Measurements from ENCODE around the gene IDUA.

The IDUA gene

DNA sequence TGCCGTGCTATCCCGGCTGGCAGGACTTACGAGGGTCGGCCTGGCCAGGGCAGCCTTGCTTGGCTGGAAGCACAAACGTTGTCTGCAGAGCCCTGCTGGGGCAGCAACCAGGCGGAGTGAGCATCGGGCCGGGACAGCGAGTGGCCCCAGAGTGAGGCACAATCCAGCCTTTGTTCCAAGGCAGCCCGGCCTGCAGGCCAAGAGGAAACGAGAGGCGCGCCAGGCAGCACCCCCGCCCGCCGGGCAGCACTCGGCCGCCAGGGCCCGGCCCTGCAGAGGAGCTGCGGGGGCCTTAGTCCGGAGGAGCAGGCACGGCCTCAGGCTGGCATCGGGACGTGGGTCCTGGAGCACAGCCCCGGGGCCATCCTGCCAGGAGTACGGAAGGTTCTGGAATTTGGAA lies 48.7 kb downstream of the IDUA start:
- H4K12ac ChIP-seq (ENCODE audit: low read depth, low read length), result no peak overlapping the region
- no peak overlapping the region for H2BK12ac ChIP-seq (ENCODE audit: low read length)
- H3K4me1 ChIP-seq (ENCODE audit: control insufficient read depth in 1 of 2, insufficient read depth in 2 of 2, low read length in 2 of 2), result peaks cover 0 to 10% of the 10 kb centered on the region in 2 experiments
- no peaks in the 10 kb centered on the region for H3K79me1 ChIP-seq (ENCODE audit: low read length)
- no peak overlapping the region for H3K18ac ChIP-seq (ENCODE audit: low read length)
- no peak overlapping the region for H3K14ac ChIP-seq (ENCODE audit: low read length)
- no peak overlapping the region for H3K27ac ChIP-seq (ENCODE audit: low read depth, low read length)
- peak overlapping the region; percentile 30 for H4K91ac ChIP-seq (ENCODE audit: low read depth, low read length)
- no peaks in the 10 kb centered on the region for H3K27me3 ChIP-seq (ENCODE audit: insufficient read depth, low read length)
- H3K9ac ChIP-seq (ENCODE audit: low read length), result no peak overlapping the region
- H3K4me3 ChIP-seq (ENCODE audit: low read depth, low read length), result no peak overlapping the region
- H2BK5ac ChIP-seq (ENCODE audit: low read depth, low read length, poor library complexity), result no peak overlapping the region
- no peaks in the 10 kb centered on the region for H3K36me3 ChIP-seq (ENCODE audit: control insufficient read depth in 1 of 2, insufficient read depth in 2 of 2, low read length in 2 of 2)
- H3K9me3 ChIP-seq (ENCODE audit: insufficient read depth, low read depth, low read length), result no peaks in the 10 kb centered on the region
- no peak overlapping the region for H3K23ac ChIP-seq (ENCODE audit: low read length)
- H2AK5ac ChIP-seq (ENCODE audit: low read length), result no peak overlapping the region
- no CpG with 5 or more reads among the region's 26 CpGs for WGBS (ENCODE audit: extremely low coverage, insufficient coverage, insufficient read length)
- H2AFZ ChIP-seq (ENCODE audit: insufficient read depth, low read length, poor library complexity), result no peak overlapping the region
- H2BK120ac ChIP-seq (ENCODE audit: insufficient read depth, low read length, poor library complexity), result no peak overlapping the region
- H4K8ac ChIP-seq (ENCODE audit: low read depth, low read length), result no peak overlapping the region
- no peaks in the 10 kb centered on the region for H3K79me2 ChIP-seq (ENCODE audit: control insufficient read depth, insufficient read depth, low read length, poor library complexity)
- H3K4ac ChIP-seq (ENCODE audit: low read depth, low read length), result no peak overlapping the region
- no peak overlapping the region for H3K4me2 ChIP-seq (ENCODE audit: low read length)
- no peak for DNase-seq

DNA sequence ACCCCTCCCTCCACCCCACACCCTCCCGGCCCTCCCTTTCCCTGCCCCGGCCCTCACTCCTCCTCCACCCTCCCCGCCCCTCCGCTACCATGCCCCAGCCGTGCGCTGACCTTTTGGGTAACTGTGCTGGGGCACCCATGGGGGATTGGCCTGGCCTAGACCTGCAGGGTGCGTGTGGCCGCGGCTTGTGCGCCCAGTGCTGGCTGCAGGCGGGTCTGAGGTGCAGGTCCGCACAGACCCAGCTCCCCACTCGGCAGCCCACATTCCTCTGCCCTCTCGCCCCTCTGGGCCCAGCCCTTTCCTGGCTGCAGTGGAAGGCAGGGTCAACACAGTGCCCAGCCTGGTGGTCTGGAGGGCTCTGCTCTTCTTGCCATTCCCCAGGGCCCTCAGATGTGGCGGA lies 49.3 kb downstream of the IDUA start:
- no peak overlapping the region for H2AFZ ChIP-seq (ENCODE audit: insufficient read depth, low read length, poor library complexity)
- no peaks in the 10 kb centered on the region for H3K9me3 ChIP-seq (ENCODE audit: insufficient read depth, low read depth, low read length)
- H3K18ac ChIP-seq (ENCODE audit: low read length), result no peak overlapping the region
- DNase-seq, result no peak
- H3K4ac ChIP-seq (ENCODE audit: low read depth, low read length), result no peak overlapping the region
- no peak overlapping the region for H2BK5ac ChIP-seq (ENCODE audit: low read depth, low read length, poor library complexity)
- H3K27ac ChIP-seq (ENCODE audit: low read depth, low read length), result no peak overlapping the region
- H4K91ac ChIP-seq (ENCODE audit: low read depth, low read length), result peak overlapping the region; percentile 25
- H3K9ac ChIP-seq (ENCODE audit: low read length), result no peak overlapping the region
- H3K79me1 ChIP-seq (ENCODE audit: low read length), result no peaks in the 10 kb centered on the region
- H3K79me2 ChIP-seq (ENCODE audit: control insufficient read depth, insufficient read depth, low read length, poor library complexity), result no peaks in the 10 kb centered on the region
- H3K36me3 ChIP-seq (ENCODE audit: control insufficient read depth in 1 of 2, insufficient read depth in 2 of 2, low read length in 2 of 2), result no peaks in the 10 kb centered on the region
- no peak overlapping the region for H2BK120ac ChIP-seq (ENCODE audit: insufficient read depth, low read length, poor library complexity)
- no peak overlapping the region for H3K14ac ChIP-seq (ENCODE audit: low read length)
- WGBS (ENCODE audit: extremely low coverage, insufficient coverage, insufficient read length), result no CpG with 5 or more reads among the region's 15 CpGs
- H2BK12ac ChIP-seq (ENCODE audit: low read length), result no peak overlapping the region
- no peak overlapping the region for H3K4me3 ChIP-seq (ENCODE audit: low read depth, low read length)
- H3K27me3 ChIP-seq (ENCODE audit: insufficient read depth, low read length), result no peaks in the 10 kb centered on the region
- peaks cover 0 to 10% of the 10 kb centered on the region in 2 experiments for H3K4me1 ChIP-seq (ENCODE audit: control insufficient read depth in 1 of 2, insufficient read depth in 2 of 2, low read length in 2 of 2)
- no peak overlapping the region for H4K12ac ChIP-seq (ENCODE audit: low read depth, low read length)
- H3K23ac ChIP-seq (ENCODE audit: low read length), result no peak overlapping the region
- H4K8ac ChIP-seq (ENCODE audit: low read depth, low read length), result no peak overlapping the region
- no peak overlapping the region for H2AK5ac ChIP-seq (ENCODE audit: low read length)
- no peak overlapping the region for H3K4me2 ChIP-seq (ENCODE audit: low read length)

DNA sequence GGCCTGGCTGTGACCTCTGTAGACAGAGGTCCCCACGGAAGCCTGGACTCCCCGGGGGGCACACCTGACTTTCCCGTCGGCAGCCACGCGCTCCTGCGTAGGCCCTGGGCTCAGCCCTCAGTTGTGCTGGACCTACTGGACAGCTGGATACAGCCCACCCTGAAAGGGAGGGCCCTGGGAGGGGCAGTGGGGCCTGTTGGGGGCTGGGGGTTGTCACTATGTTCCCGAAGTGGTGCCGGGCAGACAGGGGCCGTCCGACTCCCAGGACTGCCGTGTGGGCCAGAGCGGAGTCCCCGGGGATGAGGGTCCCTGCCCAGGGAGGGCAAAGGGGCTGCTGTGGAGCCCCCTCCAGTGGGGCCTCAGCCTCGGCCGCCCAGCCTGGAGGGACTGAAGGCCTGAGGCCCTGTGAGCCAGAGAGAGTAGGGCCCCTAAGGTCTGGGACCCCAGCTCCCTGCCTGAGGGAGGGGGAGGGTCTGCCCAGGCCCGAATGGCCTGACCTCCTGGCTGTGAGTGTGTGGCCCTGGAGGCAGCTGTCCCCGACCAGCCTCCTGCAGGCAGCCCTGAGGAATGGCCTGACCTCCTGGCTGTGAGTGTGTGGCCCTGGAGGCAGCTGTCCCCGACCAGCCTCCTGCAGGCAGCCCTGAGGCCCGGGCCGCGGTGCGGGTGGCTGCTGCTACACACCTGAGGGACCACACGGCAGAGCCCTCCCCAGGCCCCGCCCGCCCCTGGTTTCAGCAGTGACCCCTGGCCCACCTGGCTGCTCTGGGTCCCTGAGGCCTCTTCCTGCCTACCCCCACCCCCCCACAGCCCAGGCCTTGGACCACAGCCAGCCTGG lies 50.3 kb downstream of the IDUA start:
- no peak overlapping the region for H3K4ac ChIP-seq (ENCODE audit: low read depth, low read length)
- H3K4me2 ChIP-seq (ENCODE audit: low read length), result no peak overlapping the region
- no peak overlapping the region for H2AFZ ChIP-seq (ENCODE audit: insufficient read depth, low read length, poor library complexity)
- no peak overlapping the region for H4K12ac ChIP-seq (ENCODE audit: low read depth, low read length)
- H4K91ac ChIP-seq (ENCODE audit: low read depth, low read length), result peak overlapping the region; percentile 25
- no peaks in the 10 kb centered on the region for H3K27me3 ChIP-seq (ENCODE audit: insufficient read depth, low read length)
- peak; percentile 56 to 71 for DNase-seq
- no peak overlapping the region for H3K14ac ChIP-seq (ENCODE audit: low read length)
- no peaks in the 10 kb centered on the region for H3K9me3 ChIP-seq (ENCODE audit: insufficient read depth, low read depth, low read length)
- H3K27ac ChIP-seq (ENCODE audit: low read depth, low read length), result no peak overlapping the region
- no peak overlapping the region for H2AK5ac ChIP-seq (ENCODE audit: low read length)
- no peaks in the 10 kb centered on the region for H3K79me2 ChIP-seq (ENCODE audit: control insufficient read depth, insufficient read depth, low read length, poor library complexity)
- H3K79me1 ChIP-seq (ENCODE audit: low read length), result no peaks in the 10 kb centered on the region
- H3K36me3 ChIP-seq (ENCODE audit: control insufficient read depth in 1 of 2, insufficient read depth in 2 of 2, low read length in 2 of 2), result no peaks in the 10 kb centered on the region
- H2BK5ac ChIP-seq (ENCODE audit: low read depth, low read length, poor library complexity), result no peak overlapping the region
- no peak overlapping the region for H3K23ac ChIP-seq (ENCODE audit: low read length)
- H3K18ac ChIP-seq (ENCODE audit: low read length), result no peak overlapping the region
- peak overlapping the region; percentile 25 for H4K8ac ChIP-seq (ENCODE audit: low read depth, low read length)
- peaks cover 0 to 10% of the 10 kb centered on the region in 2 experiments for H3K4me1 ChIP-seq (ENCODE audit: control insufficient read depth in 1 of 2, insufficient read depth in 2 of 2, low read length in 2 of 2)
- H2BK12ac ChIP-seq (ENCODE audit: low read length), result peak overlapping the region; percentile 18
- H3K4me3 ChIP-seq (ENCODE audit: low read depth, low read length), result no peak overlapping the region
- WGBS (ENCODE audit: extremely low coverage, insufficient coverage, insufficient read length), result no CpG with 5 or more reads among the region's 26 CpGs
- H2BK120ac ChIP-seq (ENCODE audit: insufficient read depth, low read length, poor library complexity), result no peak overlapping the region
- no peak overlapping the region for H3K9ac ChIP-seq (ENCODE audit: low read length)

- H3K27me3 ChIP-seq (ENCODE audit: insufficient read depth, low read length), result no peaks in the 10 kb centered on the region
- no peaks in the 10 kb centered on the region for H3K79me2 ChIP-seq (ENCODE audit: control insufficient read depth, insufficient read depth, low read length, poor library complexity)
- H3K9ac ChIP-seq (ENCODE audit: low read length), result no peak overlapping the region
- H3K36me3 ChIP-seq (ENCODE audit: control insufficient read depth in 1 of 2, insufficient read depth in 2 of 2, low read length in 2 of 2), result no peaks in the 10 kb centered on the region
- H3K4me1 ChIP-seq (ENCODE audit: control insufficient read depth in 1 of 2, insufficient read depth in 2 of 2, low read length in 2 of 2), result peaks cover 8 to 18% of the 10 kb centered on the region in 2 experiments
- H3K4ac ChIP-seq (ENCODE audit: low read depth, low read length), result no peak overlapping the region
- no peak overlapping the region for H4K12ac ChIP-seq (ENCODE audit: low read depth, low read length)
- peaks cover 5% of the 10 kb centered on the region for H3K79me1 ChIP-seq (ENCODE audit: low read length)
- no peak overlapping the region for H2BK120ac ChIP-seq (ENCODE audit: insufficient read depth, low read length, poor library complexity)
- H2AK5ac ChIP-seq (ENCODE audit: low read length), result no peak overlapping the region
- no peak overlapping the region for H2AFZ ChIP-seq (ENCODE audit: insufficient read depth, low read length, poor library complexity)
- WGBS (ENCODE audit: extremely low coverage, insufficient coverage, insufficient read length), result no CpG with 5 or more reads among the region's 16 CpGs
- H2BK5ac ChIP-seq (ENCODE audit: low read depth, low read length, poor library complexity), result no peak overlapping the region
- no peak overlapping the region for H3K14ac ChIP-seq (ENCODE audit: low read length)
- no peak overlapping the region for H4K91ac ChIP-seq (ENCODE audit: low read depth, low read length)
- no peak for DNase-seq
- H3K23ac ChIP-seq (ENCODE audit: low read length), result no peak overlapping the region
- no peak overlapping the region for H3K18ac ChIP-seq (ENCODE audit: low read length)
- peaks cover 3% of the 10 kb centered on the region for H3K9me3 ChIP-seq (ENCODE audit: insufficient read depth, low read depth, low read length)
- H2BK12ac ChIP-seq (ENCODE audit: low read length), result no peak overlapping the region
- no peak overlapping the region for H3K27ac ChIP-seq (ENCODE audit: low read depth, low read length)
- H3K4me2 ChIP-seq (ENCODE audit: low read length), result no peak overlapping the region
- no peak overlapping the region for H4K8ac ChIP-seq (ENCODE audit: low read depth, low read length)
- H3K4me3 ChIP-seq (ENCODE audit: low read depth, low read length), result no peak overlapping the region
These were observed 52.2 kb downstream of the IDUA start for GRCh38 chr4:1038948-1039492.

All from trophoblast cell (in vitro differentiated cells and primary cell).